ENCODE results near the gene COBLL1. TPM values are rescaled to one million over a fixed set of nuclear protein-coding genes. Genes with fewer than 3 reads are reported as not detected.

COBLL1 gene
- total and polyA plus RNA-seq, 2 of the 4 experiments (the other 2 are of a cell fraction): 0.79 to 1.1 TPM

DNA sequence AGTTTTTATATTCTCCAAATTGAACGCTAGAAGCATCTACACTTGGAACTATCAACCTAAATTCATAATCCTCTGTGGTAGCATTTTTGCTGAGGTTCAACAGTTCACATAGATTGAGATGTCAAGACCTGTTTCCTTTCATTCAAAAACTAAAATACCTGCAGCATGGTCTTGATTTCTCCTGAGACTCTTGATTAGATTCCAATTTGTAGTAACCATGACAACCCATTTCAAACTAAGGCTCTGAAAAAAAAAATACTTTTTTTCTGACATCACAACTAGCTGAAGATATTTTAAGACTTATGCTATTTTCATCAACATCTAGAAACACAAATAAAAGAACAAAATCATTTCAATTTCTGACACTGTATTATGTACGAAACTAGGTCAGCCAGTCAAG, 29.8 kb downstream of the COBLL1 start:
- no peak overlapping the region for H2AFZ ChIP-seq (replicated peaks; ENCODE audit: low read length, poor library complexity)
- no peak overlapping the region for H3K9ac ChIP-seq (ENCODE audit: low read depth, low read length)
- no TSS peak for BruUV-seq (replicated peaks)
- no peaks in the 10 kb centered on the region for H3K36me3 ChIP-seq (ENCODE audit: control insufficient read depth, insufficient read depth, low read length)
- H3K9me3 ChIP-seq (ENCODE audit: control insufficient read depth, insufficient read depth, low read length): no peaks in the 10 kb centered on the region
- WGBS, 2 experiments (ENCODE audit: extremely low coverage in 2 of 2, insufficient read length in 1 of 2): no CpG with 5 or more reads among the region's 2 CpGs
- H2AK9ac ChIP-seq (replicated peaks; ENCODE audit: low read depth, low read length, poor library complexity): no peak overlapping the region
- no peak overlapping the region for H2AK5ac ChIP-seq (ENCODE audit: low read depth, low read length)
- H3K4me2 ChIP-seq (ENCODE audit: low read depth, low read length): no peak overlapping the region
- no peak overlapping the region for H3K18ac ChIP-seq (ENCODE audit: low read depth, low read length)
- no peaks in the 10 kb centered on the region for H3K27me3 ChIP-seq (ENCODE audit: control insufficient read depth, insufficient read depth, low read length)
- no peaks in the 10 kb centered on the region for H3K79me1 ChIP-seq (ENCODE audit: low read depth in 1 of 2, low read length in 2 of 2)
- H4K20me1 ChIP-seq (ENCODE audit: insufficient read depth, low read length): no peaks in the 10 kb centered on the region
- H3K4me1 ChIP-seq (ENCODE audit: control insufficient read depth, insufficient read depth, low read length): peaks cover 2% of the 10 kb centered on the region
- no peak overlapping the region for H3K23ac ChIP-seq (ENCODE audit: low read depth, low read length)
- no peak overlapping the region for H2BK15ac ChIP-seq (ENCODE audit: low read depth, low read length)
- intact Hi-C loops (cut with micrococcal nuclease): no loop called here
- DNase-seq: no peak
- dilution Hi-C loops (cut with HindIII; ENCODE audit: low sequenced_read_pairs, unreplicated experiment): no loop called here
- no peak overlapping the region for H4K91ac ChIP-seq (ENCODE audit: insufficient read depth, low read depth, low read length)
- H3K56ac ChIP-seq (ENCODE audit: extremely low read depth, insufficient read depth, low read length): no peak overlapping the region
- H3K4me3 ChIP-seq (ENCODE audit: insufficient read depth, low read depth, low read length): no peak overlapping the region
- POLR2A ChIA-PET (ENCODE audit: unreplicated experiment): no interaction called here
- H3K14ac ChIP-seq (replicated peaks; ENCODE audit: low read depth, low read length): no peak overlapping the region
- H2BK120ac ChIP-seq (ENCODE audit: low read depth, low read length): no peak overlapping the region
- no peak overlapping the region for H3K4ac ChIP-seq (ENCODE audit: low read depth, low read length)
- ATAC-seq (ENCODE audit: low read depth): no peak
- H3K9me1 ChIP-seq (ENCODE audit: insufficient read depth, low read length): no peaks in the 10 kb centered on the region
- H4K5ac ChIP-seq (ENCODE audit: low read depth, low read length): no peak overlapping the region
- H2BK5ac ChIP-seq (ENCODE audit: low read depth, low read length, poor library complexity, severe bottlenecking): no peak overlapping the region
- CTCF ChIA-PET: interaction anchor here (1.1 kb wide), 1 partner anchor 30 kb away, joined by 3 read pairs; the partner anchor contains the start of gene COBLL1
- H2BK20ac ChIP-seq (ENCODE audit: low read depth, low read length): no peak overlapping the region
- no peak overlapping the region for H4K8ac ChIP-seq (ENCODE audit: low read depth in 2 of 2, low read length in 2 of 2)
- in situ Hi-C loops (cut with MboI; ENCODE audit: low sequenced_read_pairs): no loop called here
- TF ChIP-seq CHD1 (IDR thresholded peaks at IDR 0.05; ENCODE audit: low read depth, low read length): no peak
- no peak for TF ChIP-seq MAFK (IDR thresholded peaks at IDR 0.05; ENCODE audit: low read depth, low read length)
- TF ChIP-seq SMC3 (IDR thresholded peaks at IDR 0.05; ENCODE audit: low read depth, low read length): no peak
- no peak for TF ChIP-seq MXI1 (IDR thresholded peaks at IDR 0.05; ENCODE audit: borderline replicate concordance, low read depth, low read length)
- TF ChIP-seq RAD21 (IDR thresholded peaks at IDR 0.05; ENCODE audit: low read length): no peak
- no peak for TF ChIP-seq USF2 (IDR thresholded peaks at IDR 0.05; ENCODE audit: low read depth, low read length)
- no peak for TF ChIP-seq NFE2L2 (IDR thresholded peaks at IDR 0.05; ENCODE audit: low read depth, low read length)
- no peak for TF ChIP-seq RFX5 (IDR thresholded peaks at IDR 0.05; ENCODE audit: low read depth, low read length)
- no peak for TF ChIP-seq BHLHE40 (IDR thresholded peaks at IDR 0.05; ENCODE audit: low read depth, low read length)
- no peak for TF ChIP-seq CEBPB (IDR thresholded peaks at IDR 0.05; ENCODE audit: low read depth, low read length)
- no peak for TF ChIP-seq ELK1 (IDR thresholded peaks at IDR 0.05; ENCODE audit: borderline replicate concordance, low read depth, low read length)
- no peak for TF ChIP-seq POLR2A (IDR thresholded peaks at IDR 0.05; ENCODE audit: low read depth, low read length)
- TF ChIP-seq MAZ (IDR thresholded peaks at IDR 0.05; ENCODE audit: borderline replicate concordance, low read depth, low read length): no peak
- no peak for TF ChIP-seq FOS (IDR thresholded peaks at IDR 0.05; ENCODE audit: low read depth, low read length)
- TF ChIP-seq, protein P1, sequence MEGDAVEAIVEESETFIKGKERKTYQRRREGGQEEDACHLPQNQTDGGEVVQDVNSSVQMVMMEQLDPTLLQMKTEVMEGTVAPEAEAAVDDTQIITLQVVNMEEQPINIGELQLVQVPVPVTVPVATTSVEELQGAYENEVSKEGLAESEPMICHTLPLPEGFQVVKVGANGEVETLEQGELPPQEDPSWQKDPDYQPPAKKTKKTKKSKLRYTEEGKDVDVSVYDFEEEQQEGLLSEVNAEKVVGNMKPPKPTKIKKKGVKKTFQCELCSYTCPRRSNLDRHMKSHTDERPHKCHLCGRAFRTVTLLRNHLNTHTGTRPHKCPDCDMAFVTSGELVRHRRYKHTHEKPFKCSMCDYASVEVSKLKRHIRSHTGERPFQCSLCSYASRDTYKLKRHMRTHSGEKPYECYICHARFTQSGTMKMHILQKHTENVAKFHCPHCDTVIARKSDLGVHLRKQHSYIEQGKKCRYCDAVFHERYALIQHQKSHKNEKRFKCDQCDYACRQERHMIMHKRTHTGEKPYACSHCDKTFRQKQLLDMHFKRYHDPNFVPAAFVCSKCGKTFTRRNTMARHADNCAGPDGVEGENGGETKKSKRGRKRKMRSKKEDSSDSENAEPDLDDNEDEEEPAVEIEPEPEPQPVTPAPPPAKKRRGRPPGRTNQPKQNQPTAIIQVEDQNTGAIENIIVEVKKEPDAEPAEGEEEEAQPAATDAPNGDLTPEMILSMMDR (conservative IDR thresholded peaks at IDR 0.05; ENCODE audit: low read depth, low read length): no peak
- TF ChIP-seq RCOR1 (IDR thresholded peaks at IDR 0.05; ENCODE audit: insufficient replicate concordance, low read length): no peak
- H3K27ac ChIP-seq (ENCODE audit: insufficient read depth, low read length): no peak overlapping the region
